ENCODE measurements around the gene STK16.

STK16 gene

DNA sequence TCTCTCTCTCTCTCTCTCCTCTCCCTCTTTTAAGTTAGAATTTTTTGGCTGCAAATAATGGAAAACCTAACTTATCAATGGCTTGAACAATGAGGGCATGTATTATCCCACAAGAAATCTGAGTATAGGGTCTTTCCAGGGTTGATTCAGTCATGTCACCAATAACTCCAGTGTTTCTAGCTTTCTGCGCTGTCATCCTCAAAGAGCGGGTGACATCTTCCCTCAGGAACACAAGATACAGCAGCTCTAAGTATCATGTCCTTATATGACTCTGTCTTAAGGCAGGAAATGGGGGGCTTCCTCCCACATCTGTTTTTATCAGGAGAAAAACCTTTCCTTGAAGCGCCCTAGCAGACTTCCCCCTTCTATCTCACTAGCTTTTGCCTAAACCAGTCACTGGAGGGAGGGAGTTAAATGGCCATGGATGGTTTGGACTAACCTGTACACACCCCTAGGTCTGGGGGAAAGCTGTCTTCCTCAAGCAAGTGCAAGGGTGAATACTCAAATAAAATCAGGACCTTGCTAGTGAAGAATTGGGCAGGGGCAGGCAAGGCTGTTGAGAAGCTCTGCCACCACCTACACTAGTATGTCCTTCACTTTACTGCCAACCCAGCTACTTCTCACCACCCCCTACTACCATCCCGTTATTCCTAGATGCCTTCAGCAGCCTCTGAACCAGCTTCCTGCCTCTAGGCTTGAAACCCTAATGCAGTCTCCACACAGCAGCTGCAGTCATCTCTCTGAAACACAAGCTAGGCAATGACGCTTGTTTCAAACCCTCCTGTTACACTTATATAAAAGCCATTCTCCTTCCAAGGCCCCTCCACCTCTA is 16.0 kb downstream of the STK16 start:
- TF ChIP-seq, protein P1, sequence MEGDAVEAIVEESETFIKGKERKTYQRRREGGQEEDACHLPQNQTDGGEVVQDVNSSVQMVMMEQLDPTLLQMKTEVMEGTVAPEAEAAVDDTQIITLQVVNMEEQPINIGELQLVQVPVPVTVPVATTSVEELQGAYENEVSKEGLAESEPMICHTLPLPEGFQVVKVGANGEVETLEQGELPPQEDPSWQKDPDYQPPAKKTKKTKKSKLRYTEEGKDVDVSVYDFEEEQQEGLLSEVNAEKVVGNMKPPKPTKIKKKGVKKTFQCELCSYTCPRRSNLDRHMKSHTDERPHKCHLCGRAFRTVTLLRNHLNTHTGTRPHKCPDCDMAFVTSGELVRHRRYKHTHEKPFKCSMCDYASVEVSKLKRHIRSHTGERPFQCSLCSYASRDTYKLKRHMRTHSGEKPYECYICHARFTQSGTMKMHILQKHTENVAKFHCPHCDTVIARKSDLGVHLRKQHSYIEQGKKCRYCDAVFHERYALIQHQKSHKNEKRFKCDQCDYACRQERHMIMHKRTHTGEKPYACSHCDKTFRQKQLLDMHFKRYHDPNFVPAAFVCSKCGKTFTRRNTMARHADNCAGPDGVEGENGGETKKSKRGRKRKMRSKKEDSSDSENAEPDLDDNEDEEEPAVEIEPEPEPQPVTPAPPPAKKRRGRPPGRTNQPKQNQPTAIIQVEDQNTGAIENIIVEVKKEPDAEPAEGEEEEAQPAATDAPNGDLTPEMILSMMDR (IDR thresholded peaks at IDR 0.05; ENCODE audit: borderline replicate concordance, control extremely low read depth, extremely low read depth, insufficient read depth, missing control alignments): no peak
- in situ Hi-C loops (cut with MboI; ENCODE audit: low sequenced_read_pairs, unreplicated experiment): no loop called here
- no peak for DNase-seq (ENCODE audit: low spot score)

DNA sequence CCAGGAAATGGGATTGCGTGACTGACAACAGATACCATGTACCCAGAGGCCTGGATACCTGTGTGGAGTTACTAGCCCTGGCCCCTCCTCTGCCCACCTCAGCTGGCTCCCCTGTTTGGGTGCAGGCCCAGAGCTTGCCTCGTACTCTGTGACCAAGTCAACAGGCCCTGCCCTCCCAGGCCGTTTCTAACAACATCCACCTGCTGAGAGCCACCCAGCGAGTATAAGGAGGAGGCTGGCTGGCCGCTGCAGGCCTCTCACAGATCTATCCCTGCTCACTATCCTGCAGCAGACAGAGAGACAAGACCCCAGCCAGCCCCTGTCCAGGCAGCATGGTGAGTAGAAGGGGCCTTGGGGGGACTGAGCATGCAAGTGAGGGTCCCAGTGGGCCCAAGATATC is 21.0 kb downstream of the STK16 start:
- in situ Hi-C loops (cut with MboI; ENCODE audit: low sequenced_read_pairs, unreplicated experiment): no loop called here
- DNase-seq (ENCODE audit: low spot score): no peak
- TF ChIP-seq, protein P1 (IDR thresholded peaks at IDR 0.05; ENCODE audit: borderline replicate concordance, control extremely low read depth, extremely low read depth, insufficient read depth, missing control alignments): no peak

DNA sequence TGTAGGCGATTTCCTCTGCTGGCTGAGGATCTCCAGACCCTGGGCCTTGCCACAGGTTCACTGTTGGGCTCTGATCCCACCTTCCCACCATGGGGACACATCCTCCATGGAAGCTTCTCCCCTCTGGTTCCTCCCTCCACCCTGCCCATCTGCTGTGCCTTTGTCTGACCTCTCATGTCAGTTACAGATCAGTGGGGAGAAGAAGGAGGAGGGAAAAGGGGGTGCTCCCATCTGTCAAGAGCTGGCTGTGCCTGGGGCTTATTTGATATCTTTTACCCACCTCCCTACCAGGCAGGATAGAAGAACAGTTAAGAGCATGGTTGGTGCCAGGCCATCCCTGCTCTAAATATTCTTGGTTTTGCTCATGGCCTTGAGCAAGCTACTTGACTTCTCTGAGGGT is 21.6 kb downstream of the STK16 start:
- TF ChIP-seq, protein P1 (IDR thresholded peaks at IDR 0.05; ENCODE audit: borderline replicate concordance, control extremely low read depth, extremely low read depth, insufficient read depth, missing control alignments): no peak
- no peak for DNase-seq (ENCODE audit: low spot score)
- in situ Hi-C loops (cut with MboI; ENCODE audit: low sequenced_read_pairs, unreplicated experiment): no loop called here

DNA sequence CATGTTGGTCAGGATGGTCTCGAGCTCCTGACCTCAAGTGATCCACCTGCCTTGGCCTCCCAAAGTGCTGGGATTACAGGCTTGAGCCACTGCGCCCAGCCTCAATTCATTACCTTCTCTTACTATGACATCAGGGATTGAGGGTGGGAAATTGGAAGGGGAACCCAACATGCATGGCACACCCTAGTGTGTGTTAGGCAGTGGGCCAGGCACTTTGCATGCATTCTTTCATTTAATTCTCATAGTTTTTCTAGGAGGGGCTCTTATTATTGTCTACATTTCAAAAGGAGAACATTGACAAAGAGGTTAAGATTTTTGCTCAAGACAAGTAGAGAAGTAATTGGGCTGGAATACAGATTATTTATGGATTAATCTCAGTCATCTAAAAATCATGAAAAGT is 23.0 kb downstream of the STK16 start:
- TF ChIP-seq, protein P1 (IDR thresholded peaks at IDR 0.05; ENCODE audit: borderline replicate concordance, control extremely low read depth, extremely low read depth, insufficient read depth, missing control alignments): no peak
- in situ Hi-C loops (cut with MboI; ENCODE audit: low sequenced_read_pairs, unreplicated experiment): no loop called here

DNA sequence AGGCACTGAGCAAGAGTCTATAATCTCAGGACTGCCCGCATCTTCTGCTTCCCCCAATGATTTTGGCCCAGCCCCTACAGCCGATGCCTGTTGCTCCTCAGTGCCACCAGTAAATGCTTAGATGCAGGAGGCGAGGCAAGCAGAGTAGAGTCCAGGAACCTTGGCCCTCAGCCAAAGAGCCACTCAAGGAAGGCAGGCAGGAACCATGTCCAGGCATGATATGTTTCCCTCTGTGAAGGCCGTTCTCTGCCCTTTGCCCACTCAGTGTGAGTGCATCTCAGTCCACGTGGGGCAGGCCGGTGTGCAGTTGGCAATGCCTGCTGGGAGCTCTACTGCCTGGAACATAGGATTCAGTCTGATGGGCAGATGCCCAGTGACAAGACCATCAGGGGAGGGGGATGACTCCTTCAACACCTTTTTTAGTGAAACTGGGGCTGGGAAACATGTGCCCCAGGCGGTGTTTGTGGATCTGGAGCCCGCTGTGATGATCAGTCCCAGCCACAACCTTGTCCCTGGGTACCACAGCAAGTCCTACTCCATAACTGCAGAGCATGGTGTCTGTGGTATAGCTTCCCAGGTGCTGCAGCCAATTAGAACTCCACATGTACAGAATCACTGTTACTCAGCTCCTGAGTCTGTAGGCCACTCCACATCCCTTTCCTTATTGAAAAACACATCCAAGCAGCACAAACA is 24.2 kb downstream of the STK16 start:
- TF ChIP-seq, protein P1 (IDR thresholded peaks at IDR 0.05; ENCODE audit: borderline replicate concordance, control extremely low read depth, extremely low read depth, insufficient read depth, missing control alignments): no peak
- in situ Hi-C loops (cut with MboI; ENCODE audit: low sequenced_read_pairs, unreplicated experiment): no loop called here

More for the DNA sequence above, 23.0 kb downstream of the STK16 start:
- DNase-seq (ENCODE audit: low spot score): no peak

DNA sequence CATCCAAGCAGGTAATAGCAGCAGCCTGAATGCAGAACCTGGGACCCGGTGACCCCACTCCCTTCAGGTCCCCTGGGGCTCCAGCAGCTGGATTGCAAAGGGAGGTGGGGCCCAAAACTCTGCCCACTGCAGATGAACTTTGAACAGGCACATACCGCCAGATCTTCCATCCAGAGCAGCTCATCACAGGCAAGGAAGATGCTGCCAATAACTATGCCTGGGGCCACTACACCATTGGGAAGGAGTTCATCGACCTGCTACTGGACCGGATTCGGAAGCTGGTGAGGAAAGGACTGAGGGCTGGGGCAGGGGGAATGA is 24.7 kb downstream of the STK16 start:
- in situ Hi-C loops (cut with MboI; ENCODE audit: low sequenced_read_pairs, unreplicated experiment): no loop called here
- TF ChIP-seq, protein P1 (IDR thresholded peaks at IDR 0.05; ENCODE audit: borderline replicate concordance, control extremely low read depth, extremely low read depth, insufficient read depth, missing control alignments): no peak

More for the DNA sequence above, 24.2 kb downstream of the STK16 start:
- no peak for DNase-seq (ENCODE audit: low spot score)

More for the DNA sequence above, 24.7 kb downstream of the STK16 start:
- DNase-seq (ENCODE audit: low spot score): no peak
